DMS79 treated with DMSO at 0.1 percent for 48 hours (cell line): ENCODE measurements around the gene PCTP.
A peak's percentile ranks its signal among the peaks of the same experiment; 100 is the strongest.

Source experiments
- DNase-seq: peaks from one replicate; lab custom pipeline; 2025; lab: John Stamatoyannopoulos, UW

PCTP gene

GRCh38 chr17:55750750-55751657 lies at the start of gene PCTP:
PCTP (plus strand) TSS chr17:55751051; CDS start chr17:55751104, 53 bp downstream.
- peak; percentile 42 for DNase-seq

GRCh38 chr17:55702150-55702549 lies 48.7 kb upstream of the PCTP start:
- no peak for DNase-seq

- no peak for DNase-seq
These were observed 46.5 kb upstream of the PCTP start for GRCh38 chr17:55704401-55704800.

GRCh38 chr17:55705847-55706246 lies 45.0 kb upstream of the PCTP start:
- DNase-seq: peak; percentile 20

GRCh38 chr17:55706808-55707773 lies 43.8 kb upstream of the PCTP start:
- DNase-seq: no peak

GRCh38 chr17:55708175-55708974 lies 42.5 kb upstream of the PCTP start:
- DNase-seq: no peak

GRCh38 chr17:55709440-55709839 lies 41.4 kb upstream of the PCTP start:
- no peak for DNase-seq

- DNase-seq: no peak
These were observed 40.9 kb upstream of the PCTP start for GRCh38 chr17:55709984-55710383.

- peak; percentile 49 for DNase-seq
These were observed 40.4 kb upstream of the PCTP start for GRCh38 chr17:55710410-55710809.

GRCh38 chr17:55710829-55711496 lies 39.9 kb upstream of the PCTP start:
- DNase-seq: peak; percentile 58

- DNase-seq: no peak
These were observed 33.4 kb upstream of the PCTP start for GRCh38 chr17:55717432-55717831.

GRCh38 chr17:55717898-55718735 lies 32.7 kb upstream of the PCTP start:
- no peak for DNase-seq

GRCh38 chr17:55720919-55721836 lies 29.7 kb upstream of the PCTP start:
- no peak for DNase-seq

GRCh38 chr17:55722016-55722736 lies 28.7 kb upstream of the PCTP start:
- DNase-seq: no peak

- DNase-seq: no peak
These were observed 27.9 kb upstream of the PCTP start, which contains the start of gene TMEM100 for GRCh38 chr17:55722742-55723487. TMEM100 (minus strand) TSS chr17:55722864; CDS start chr17:55721070, 1,794 bp downstream.

- no peak for DNase-seq
These were observed 27.4 kb upstream of the PCTP start for GRCh38 chr17:55723488-55723848.

GRCh38 chr17:55726440-55726839 lies 24.4 kb upstream of the PCTP start:
- DNase-seq: peak; percentile 63

GRCh38 chr17:55727275-55727674 lies 23.6 kb upstream of the PCTP start:
- DNase-seq: no peak
